Panc1 (cell line): ENCODE results near the gene ARHGEF7.

Source experiments
- CTCF ChIP-seq: fragments of 450-650 bp; IDR thresholded peaks from 2 replicates; pipeline ENCODE4 v1.5.1; 2017; ENCODE audit warnings: mild to moderate bottlenecking
- POLR2AphosphoS5 ChIP-seq: IDR thresholded peaks from 2 replicates; pipeline ENCODE4 v1.6.1; 2012; ENCODE audit warnings: mild to moderate bottlenecking, low read depth, low read length, moderate library complexity

- TF ChIP-seq CTCF = no peak
- TF ChIP-seq POLR2AphosphoS5 = no peak
Observed at GRCh38 chr13:111225166-111225565, 110.1 kb downstream of the ARHGEF7 start.
